Ovary (tissue), 9 donors: ENCODE results near the gene FGD4. TPM values are rescaled to one million over a fixed set of nuclear protein-coding genes. Genes with fewer than 3 reads are reported as not detected.

ENCODE experiments used
- DNase-seq, 5 donors: peaks; one replicate each; pipeline ENCODE4 v3.0.0-alpha.2; 2019 to 2020
- H3K27ac ChIP-seq, 2 donors: fragments of 200-600 bp; one replicate each; pipeline versions ENCODE4 v1.5.1 to v1.8.0; 2019 to 2022
- H3K27me3 ChIP-seq: fragments of 200-600 bp; one replicate; pipeline ENCODE4 v1.8.0; 2022
- H3K36me3 ChIP-seq: fragments of 200-600 bp; sonication (generic); one replicate; pipeline ENCODE4 v1.5.1; 2019
- H3K4me1 ChIP-seq: one replicate; pipeline ENCODE4 v1.8.1; 2013; ENCODE audit warnings: mild to moderate bottlenecking, moderate library complexity; ENCODE audit not compliant: insufficient read depth
- H3K4me3 ChIP-seq: fragments of 200-600 bp; sonication (generic); one replicate; pipeline ENCODE4 v1.5.1; 2017
- H3K9me3 ChIP-seq, 2 donors: fragments of 200-600 bp in 1 of 2; sonication (generic) in 1 of 2; one replicate each; pipeline versions ENCODE4 v1.5.1 to v1.8.1; 2013 to 2019; ENCODE audit warnings: mild to moderate bottlenecking in 1 of 2, moderate library complexity in 1 of 2
- CTCF ChIP-seq, 3 donors: fragments of 450-650 bp in 2 of 3; fragments of 200-600 bp in 1 of 3; IDR thresholded peaks; one replicate each; pipeline versions ENCODE4 v1.5.1 to v1.8.0; 2016 to 2022; ENCODE audit warnings: antibody characterized with exemption in 3 of 3, mild to moderate bottlenecking in 1 of 3
- EP300 ChIP-seq: sonication (generic); formaldehyde crosslinking; IDR thresholded peaks from one replicate; pipeline ENCODE4 v1.6.1; 2017; ENCODE audit warnings: antibody characterized with exemption
- POLR2A ChIP-seq: fragments of 450-650 bp; IDR thresholded peaks from one replicate; pipeline ENCODE4 v1.6.1; 2017; ENCODE audit warnings: antibody characterized with exemption, mild to moderate bottlenecking, moderate library complexity
- WGBS, 3 donors: extraction: QIAGEN DNeasy Blood & Tissue Kit in 1 of 3; methylation state at CpG; one replicate each; pipeline versions ENCODE4 v1.1.5 to v1.1.7; 2013 to 2017; 5-methylcytosine and 5-hydroxymethylcytosine counted together
- intact Hi-C, 4 donors: fragments of 100-400 bp; cut with DNase I; formaldehyde crosslinking; loops; one replicate each; pipeline versions ENCODE4 v1.11.0 to v1.15.1; 2022 to 2023
- polyA plus RNA-seq, 2 donors: library from polyadenylated mRNA; stranded (reverse); fragments of 200-250 nt in 1 of 2; fragments of 350-450 nt in 1 of 2; fragmentation: Illumina TruSeq in 1 of 2; extraction: RNeasy Lipid Tissue Mini Kit (QIAGEN cat#74804) in 1 of 2; gene quantifications; one replicate each; pipeline ENCODE4 v1.2.3, GENCODE V29; 2013 to 2014
- total RNA-seq, 7 donors: library from RNA; depleted of rRNA in 2 of 7; stranded (reverse); fragments of >200 nt in 2 of 7; fragmentation: NEBNext Ultra II Directional in 3 of 7; extraction: Animal tissue kit (Norgen Biotek cat#: 25700) in 3 of 7; gene quantifications; one replicate each; pipeline versions ENCODE4 v1.1.0 to v1.2.4, GENCODE V29; 2016 to 2023
- donor health status: DM: no; HTN: no; CAD: no; lungs with moderate emphysema.
- donor health status: DM: no; HTN: no; CAD: no.
- donor health status: Bipolar disorder and iron deficiency.
- donor health status: DM: yes; HTN: yes; CAD: no.
- donor health status: DM: no; HTN: no; CAD: no.
- donor health status: DM: yes; HTN: yes; CAD: no.

The FGD4 gene
- total and polyA plus RNA-seq, 9 donors, result 14.6 to 85.0 (median 51.6) TPM

DNA sequence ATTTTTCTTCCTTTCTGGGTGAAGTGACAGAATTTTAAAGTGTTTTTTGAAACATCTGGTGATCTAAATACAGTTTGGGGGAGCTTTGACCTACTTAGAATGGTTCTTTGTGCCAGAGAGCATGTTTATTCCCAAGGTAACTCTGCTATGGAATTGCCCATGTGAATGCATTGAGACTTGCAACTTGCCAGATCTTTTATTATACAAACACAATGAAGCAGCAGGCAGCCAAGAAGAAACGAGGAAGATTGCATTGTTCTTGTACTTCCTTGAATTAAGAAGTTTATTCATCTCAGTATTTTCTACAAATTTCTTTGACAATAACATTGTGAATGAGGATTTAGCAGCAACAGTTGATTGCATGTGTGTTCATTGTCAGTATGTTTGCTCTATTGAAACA is 55.5 kb downstream of the FGD4 start:
- Histone ChIP-seq H3K27ac (peak overlapping the region in 1 of 2 donors; percentile 57), H3K27me3 (no peaks in the 10 kb centered on the region), H3K36me3 (no peaks in the 10 kb centered on the region), H3K9me3 (no peaks in the 10 kb centered on the region), H3K4me3 (no peak overlapping the region), H3K4me1 (peaks cover 1% of the 10 kb centered on the region)
- WGBS, 3 donors, result 0 to 6% (median 1%) methylated on average over 1 of the region's 1 CpG
- DNase-seq, result no peak
- intact Hi-C loops, result loop anchor here in 2 of 4 donors (5.0 kb wide), 2 partner anchors 93 to 207 kb away; no protein-coding TSS in a partner anchor
- TF ChIP-seq CTCF (IDR thresholded peaks at IDR 0.05) (no peak), POLR2A (no peak), EP300 (no peak)

- Histone ChIP-seq H3K27me3 (no peaks in the 10 kb centered on the region), H3K4me1 (peaks cover 1% of the 10 kb centered on the region), H3K36me3 (no peaks in the 10 kb centered on the region), H3K27ac (peak overlapping the region in 1 of 2 donors; percentile 33), H3K9me3 (no peaks in the 10 kb centered on the region), H3K4me3 (peak overlapping the region; percentile 25)
- intact Hi-C loops, result no loop called here
- no peak for DNase-seq
- WGBS, 3 donors, result 0 to 2% (median 0%) methylated on average over 1 of the region's 1 CpG
- TF ChIP-seq EP300 (no peak), CTCF (IDR thresholded peaks at IDR 0.05) (peak; percentile 30 to 66 (median 42))
Measured at GRCh38 chr12:32455607-32456071, 56.3 kb downstream of the FGD4 start.

GRCh38 chr12:32457251-32458025 is 58.1 kb downstream of the FGD4 start:
- no peaks in the 10 kb centered on the region for H3K9me3 ChIP-seq
- no peak for TF ChIP-seq EP300
- TF ChIP-seq POLR2A, result no peak
- no peak for TF ChIP-seq CTCF (IDR thresholded peaks at IDR 0.05)
- peak overlapping the region in 1 of 2 donors; percentile 22 for H3K27ac ChIP-seq
- H3K4me3 ChIP-seq, result no peak overlapping the region
- no peaks in the 10 kb centered on the region for H3K27me3 ChIP-seq
- intact Hi-C loops, result no loop called here
- WGBS, 3 donors, result 10 to 22% (median 11%) methylated on average over 1 of the region's 1 CpG
- peaks cover 3% of the 10 kb centered on the region for H3K4me1 ChIP-seq
- no peak for DNase-seq
- H3K36me3 ChIP-seq, result no peaks in the 10 kb centered on the region

DNA sequence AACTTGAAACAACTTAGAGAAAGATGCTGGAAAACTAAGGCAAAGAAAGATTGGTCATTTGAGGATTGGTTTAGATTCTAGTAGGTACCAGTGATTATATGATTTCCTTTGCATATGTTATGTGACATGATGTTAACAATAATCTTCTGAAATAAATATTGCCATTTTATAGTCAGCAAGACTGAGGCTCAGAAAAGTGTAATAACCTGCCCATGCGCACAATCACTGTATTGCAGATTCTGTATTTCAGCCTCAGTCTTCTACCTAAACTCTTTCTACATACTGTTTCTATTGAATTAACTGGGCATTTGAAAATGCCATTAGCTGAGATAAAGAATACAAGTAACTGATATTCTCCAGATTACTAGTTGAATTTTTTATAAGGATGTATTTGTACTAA is 61.3 kb downstream of the FGD4 start:
- Histone ChIP-seq H3K36me3 (no peaks in the 10 kb centered on the region), H3K4me1 (peaks cover 7% of the 10 kb centered on the region), H3K27ac (no peak overlapping the region), H3K9me3 (no peaks in the 10 kb centered on the region), H3K27me3 (no peaks in the 10 kb centered on the region), H3K4me3 (no peak overlapping the region)
- no peak for DNase-seq
- intact Hi-C loops, result loop anchor here in 1 of 4 donors (5.0 kb wide), 1 partner anchor 197 kb away; no protein-coding TSS in a partner anchor
- TF ChIP-seq CTCF (IDR thresholded peaks at IDR 0.05), result no peak
- 96 to 100% (median 100%) methylated on average over 1 of the region's 1 CpG for WGBS, 3 donors
